ENCODE data around the gene ITK.

The ITK gene

DNA sequence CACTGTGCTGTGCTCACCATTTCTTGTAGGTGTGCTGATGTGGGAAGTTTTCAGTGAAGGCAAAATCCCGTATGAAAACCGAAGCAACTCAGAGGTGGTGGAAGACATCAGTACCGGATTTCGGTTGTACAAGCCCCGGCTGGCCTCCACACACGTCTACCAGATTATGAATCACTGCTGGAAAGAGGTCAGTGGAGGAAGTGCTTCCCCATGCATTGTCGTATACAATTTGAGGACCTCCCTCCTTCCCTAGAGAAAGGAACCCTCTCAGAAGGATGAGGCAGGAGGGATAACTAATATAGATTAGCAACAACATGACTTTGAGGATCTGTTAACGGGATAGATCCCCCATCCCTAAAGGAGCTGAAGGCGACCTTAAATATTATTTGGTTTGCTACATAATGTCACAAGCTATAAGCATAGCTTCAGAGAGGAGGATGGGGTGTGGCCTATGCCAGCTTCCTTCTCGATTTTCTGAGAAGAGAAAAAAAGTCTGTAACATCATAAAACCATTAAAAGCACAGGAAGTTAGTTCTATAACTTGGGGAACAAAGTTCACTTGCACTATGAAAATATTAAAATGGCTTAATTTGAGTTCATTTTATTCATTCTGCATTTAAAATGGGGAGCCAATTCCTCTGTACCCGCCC is 68.3 kb downstream of the ITK start:
- no peak for DNase-seq

DNA sequence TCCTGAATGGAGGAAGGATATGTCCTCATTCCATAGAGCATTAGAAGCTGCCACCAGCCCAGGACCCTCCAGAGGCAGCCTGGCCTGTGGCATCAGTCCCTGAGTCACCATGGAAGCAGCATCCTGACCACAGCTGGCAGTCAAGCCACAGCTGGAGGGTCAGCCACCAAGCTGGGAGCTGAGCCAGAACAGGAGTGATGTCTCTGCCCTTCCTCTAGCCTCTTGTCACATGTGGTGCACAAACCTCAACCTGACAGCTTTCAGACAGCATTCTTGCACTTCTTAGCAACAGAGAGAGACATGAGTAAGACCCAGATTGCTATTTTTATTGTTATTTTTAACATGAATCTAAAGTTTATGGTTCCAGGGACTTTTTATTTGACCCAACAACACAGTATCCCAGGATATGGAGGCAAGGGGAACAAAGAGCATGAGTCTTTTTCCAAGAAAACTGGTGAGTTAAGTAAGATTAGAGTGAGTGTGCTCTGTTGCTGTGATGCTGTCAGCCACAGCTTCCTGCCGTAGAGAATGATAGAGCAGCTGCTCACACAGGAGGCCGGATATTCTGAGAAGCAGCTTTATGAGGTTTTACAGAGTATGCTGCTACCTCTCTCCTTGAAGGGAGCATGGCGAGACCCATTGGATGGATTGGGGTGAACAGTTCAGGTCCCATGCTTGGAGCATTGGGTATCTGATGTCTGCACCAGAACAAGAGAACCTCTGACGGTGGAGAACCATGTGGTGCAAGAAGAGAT is 72.2 kb downstream of the ITK start:
- no peak for DNase-seq

DNA sequence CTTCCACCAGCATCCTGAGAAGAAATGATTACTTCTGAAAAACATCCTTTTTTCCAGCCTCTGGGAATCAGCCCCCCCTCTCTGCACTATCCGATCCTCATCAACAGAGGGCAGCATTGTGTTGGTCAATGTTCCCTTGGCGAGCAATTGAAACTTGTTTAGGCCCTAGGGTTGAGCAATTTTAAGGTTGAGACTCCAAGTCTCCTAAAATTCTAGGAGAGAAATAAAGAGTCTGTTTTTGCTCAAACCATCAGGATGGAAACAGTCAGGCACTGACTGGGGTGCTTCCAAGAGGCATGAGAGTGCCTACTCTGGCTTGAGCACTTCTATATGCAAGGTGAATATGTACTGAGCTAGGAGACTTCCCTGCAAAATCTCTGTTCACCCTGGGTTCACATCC is 72.9 kb downstream of the ITK start:
- DNase-seq, result no peak

GRCh38 chr5:157258450-157258849 is 77.8 kb downstream of the ITK start:
- no peak for DNase-seq

GRCh38 chr5:157259699-157260098 is 79.1 kb downstream of the ITK start:
- no peak for DNase-seq

DNA sequence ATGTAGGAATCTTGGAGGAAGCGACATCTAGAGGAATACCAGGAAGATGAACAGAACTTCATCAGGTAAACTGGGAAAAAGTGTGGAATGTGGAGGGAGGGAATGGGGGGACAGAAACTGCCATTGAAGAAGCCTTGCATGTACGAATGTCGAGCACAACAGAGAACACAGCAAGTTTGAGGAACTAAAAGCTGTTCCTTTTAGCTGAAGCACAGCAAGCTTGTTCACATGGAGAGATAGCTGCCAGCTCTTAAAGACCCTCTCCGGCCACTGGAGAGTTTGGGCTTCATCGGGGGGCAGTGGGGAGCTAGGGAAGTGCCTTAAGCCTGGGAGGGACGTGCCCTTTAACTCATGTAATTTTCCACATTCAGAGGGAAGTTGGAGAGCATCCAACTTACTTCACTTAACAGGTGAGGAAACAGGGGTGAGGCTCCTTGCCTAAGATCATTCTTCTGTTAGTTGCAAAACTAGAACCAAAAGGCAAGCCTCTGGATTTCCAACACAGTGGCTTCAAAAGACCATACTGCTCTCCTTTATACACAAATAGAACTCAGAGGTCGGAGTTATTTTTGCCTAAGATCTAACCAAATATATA is 83.0 kb downstream of the ITK start:
- no peak for DNase-seq

- DNase-seq, result peak; percentile 71
Measured at GRCh38 chr5:157265714-157266285, 85.2 kb downstream of the ITK start, which contains the start of gene CYFIP2. Gene CYFIP2, plus strand, starts transcription at chr5:157266123. Its CDS starts 19,239 bp downstream, at chr5:157285362.

DNA sequence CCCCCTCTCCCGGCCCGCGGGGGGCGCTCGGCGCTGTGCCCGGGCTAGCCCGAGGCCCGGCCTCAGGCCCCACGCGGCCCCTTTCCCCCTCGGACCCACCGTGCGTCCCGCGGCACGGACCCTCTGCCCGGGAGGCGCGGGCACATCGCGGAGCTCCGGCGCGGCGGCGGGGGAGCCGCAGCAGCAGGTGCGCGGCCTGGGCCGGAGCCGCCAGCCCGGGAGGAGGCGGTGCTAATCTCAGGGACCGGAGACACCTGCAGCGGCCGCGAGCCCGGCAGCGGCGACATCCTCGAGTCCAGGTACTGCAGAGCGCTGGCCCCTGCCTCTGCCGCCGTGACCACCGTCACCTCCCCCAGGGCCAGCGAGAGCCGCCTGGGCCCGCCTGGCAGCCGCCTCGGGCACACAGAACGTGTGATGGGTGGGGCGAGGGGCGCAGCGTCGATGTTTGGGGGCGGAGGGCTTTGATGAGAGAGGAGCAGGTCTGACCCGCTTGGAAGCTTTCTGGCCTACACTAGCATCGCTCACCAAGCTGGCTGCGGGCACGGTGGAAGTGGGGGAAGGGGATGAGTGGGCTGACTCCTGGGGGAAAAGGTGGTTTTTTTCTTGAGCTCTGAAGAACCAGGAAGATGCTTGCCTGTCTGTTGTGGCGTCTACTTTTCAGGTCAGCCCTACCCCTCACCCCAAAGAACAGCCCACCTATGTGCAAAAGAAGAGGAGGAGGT is 85.8 kb downstream of the ITK start:
- no peak for DNase-seq

- DNase-seq, result no peak
Measured at GRCh38 chr5:157267025-157267424, 86.4 kb downstream of the ITK start.

DNA sequence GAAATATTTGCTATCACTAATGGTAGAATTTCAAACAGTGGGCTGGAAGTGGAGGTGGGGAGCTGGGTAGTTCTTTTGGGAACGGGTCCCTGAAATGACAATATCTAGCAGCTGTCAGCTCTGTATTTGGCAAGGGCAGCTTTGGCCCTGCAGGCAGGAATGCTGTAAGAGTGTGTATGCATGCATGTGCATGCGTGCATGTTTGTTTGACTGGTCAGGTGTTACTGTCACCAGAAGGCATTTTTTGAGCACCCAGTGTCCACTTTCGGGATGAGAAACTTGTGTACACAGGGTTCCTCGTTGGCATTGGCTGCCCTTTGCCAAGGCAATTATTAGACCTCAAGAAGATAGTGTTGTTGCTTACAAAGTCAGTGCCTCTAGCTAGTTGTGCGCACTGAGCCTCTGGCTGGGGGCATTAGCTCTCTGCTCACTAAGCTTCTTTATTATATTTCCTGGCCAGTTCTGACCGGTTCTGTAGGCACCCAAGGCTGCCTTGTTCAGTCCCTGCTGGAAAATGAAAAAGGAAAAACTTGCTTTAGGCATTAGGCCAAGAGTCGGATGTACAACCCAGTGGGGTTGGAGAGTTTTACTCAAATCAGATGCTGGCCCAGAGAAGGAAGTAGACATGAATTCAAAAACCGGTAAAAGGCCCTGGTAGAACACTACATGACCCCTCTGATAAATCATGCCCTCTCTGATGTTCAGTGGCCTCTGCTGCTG is 87.3 kb downstream of the ITK start:
- DNase-seq, result no peak

DNA sequence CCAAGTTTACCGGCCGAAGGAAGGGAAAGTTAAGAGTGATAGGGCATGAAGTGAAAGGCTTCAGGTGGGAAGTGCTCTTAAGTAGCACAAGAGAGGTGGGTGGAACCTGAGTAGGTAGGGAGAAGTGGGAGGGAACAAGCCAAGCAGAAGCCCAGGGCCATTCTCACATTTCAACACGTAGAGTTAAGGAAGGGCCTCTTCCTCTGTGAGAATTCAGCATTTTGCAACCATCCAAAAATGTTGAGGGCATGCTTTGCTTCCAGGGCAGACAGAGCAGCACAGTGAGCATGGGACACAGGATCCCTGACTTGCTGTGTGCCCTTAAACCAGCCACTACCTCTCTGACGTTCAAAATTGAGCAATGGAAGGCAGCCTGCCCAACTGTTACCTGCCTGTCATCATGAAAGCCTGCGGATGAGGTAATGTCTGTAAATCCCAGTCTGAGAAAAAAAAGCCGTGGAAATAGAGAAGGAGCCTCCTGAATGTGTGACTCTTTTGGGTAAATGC is 88.6 kb downstream of the ITK start:
- DNase-seq, result no peak

DNA sequence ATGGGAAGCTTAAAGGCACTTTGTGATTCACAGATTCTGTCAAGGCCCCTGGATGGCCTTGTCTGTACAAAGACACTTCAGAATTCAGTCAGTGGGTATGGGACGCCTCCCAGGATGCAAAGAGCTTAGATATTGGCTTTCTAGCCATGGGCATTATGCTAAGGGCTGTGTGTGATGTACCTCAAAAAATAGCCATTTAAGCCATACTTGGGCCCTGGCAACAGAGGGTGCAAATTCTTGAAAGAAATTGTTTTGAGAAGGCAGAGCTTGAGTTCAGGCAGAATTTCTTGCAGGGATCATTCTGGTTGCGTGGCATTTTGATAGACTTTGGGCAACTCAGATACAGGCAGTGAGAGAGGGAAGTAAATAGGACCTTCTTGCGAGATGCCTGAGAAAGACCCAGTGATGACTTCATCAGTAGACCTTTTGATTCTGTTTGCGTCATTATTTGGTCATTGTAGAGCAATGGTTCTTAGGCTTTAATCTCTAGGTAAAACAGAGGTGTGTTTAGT is 89.2 kb downstream of the ITK start:
- no peak for DNase-seq

- no peak for DNase-seq
Measured at GRCh38 chr5:157270771-157271170, 90.1 kb downstream of the ITK start.

DNA sequence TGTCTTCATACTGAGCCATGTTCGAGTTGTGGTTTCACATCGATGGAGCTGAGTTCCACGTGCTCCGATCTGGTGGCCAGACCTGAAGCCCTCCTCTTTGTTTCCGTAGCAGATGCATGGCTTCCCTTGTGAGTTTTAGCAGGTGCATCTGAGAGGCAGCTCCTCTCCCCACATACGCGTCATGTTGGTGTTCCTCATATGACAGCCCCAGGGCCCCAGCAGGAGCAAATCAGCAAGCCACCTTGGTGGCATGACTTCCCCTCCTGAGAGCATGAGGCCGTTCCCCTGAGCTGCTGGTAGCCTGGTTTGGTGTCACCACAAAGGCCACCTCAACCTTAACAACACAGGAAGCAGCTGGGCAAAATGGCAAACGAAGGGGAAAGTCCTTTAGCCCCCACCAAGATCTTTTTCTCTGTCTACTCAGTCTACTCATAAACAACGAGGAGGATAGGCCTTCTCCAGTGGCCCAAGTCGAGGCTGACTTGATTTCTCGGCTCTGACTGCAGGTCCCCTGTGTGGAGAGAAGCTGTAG is 91.2 kb downstream of the ITK start:
- peak; percentile 63 for DNase-seq

DNA sequence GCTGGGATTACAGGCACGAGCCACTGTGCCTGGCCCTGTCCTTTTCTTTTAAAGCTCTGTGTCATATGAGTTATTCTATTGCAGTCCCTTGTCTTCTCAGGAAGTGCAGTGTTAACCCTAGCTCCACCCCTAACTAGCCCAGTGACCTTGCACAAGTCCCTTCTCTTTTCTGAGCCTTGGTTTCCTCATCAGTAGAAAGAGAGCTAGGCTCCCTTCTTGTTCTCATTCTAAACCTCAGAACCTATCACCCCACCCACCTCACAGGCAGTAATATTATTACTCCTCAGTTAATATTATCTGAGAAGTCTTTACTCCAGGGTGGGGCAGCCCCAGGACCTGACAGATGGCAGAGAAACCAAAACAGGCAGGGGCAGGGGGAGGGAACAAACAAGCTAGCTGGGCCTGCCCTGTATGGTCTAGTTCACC is 92.5 kb downstream of the ITK start:
- no peak for DNase-seq

DNA sequence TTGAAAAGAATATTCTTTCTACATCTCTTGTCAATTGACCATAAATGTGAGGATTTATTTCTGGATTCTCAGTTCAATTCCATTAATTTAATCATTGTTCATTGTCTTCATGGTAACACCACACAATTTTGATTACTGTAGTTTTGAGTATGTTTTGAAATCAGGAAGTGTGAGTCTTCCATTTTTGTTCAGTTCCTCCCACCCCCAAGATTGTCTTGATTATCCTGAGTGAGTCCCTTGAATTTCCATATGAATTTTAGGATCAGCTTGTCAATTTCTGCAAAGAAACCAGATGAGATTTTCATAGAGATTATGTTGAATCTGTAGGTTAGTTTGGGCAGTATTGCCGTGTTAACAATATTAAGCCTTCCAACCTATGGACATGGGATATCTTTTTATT is 94.8 kb downstream of the ITK start:
- no peak for DNase-seq

DNA sequence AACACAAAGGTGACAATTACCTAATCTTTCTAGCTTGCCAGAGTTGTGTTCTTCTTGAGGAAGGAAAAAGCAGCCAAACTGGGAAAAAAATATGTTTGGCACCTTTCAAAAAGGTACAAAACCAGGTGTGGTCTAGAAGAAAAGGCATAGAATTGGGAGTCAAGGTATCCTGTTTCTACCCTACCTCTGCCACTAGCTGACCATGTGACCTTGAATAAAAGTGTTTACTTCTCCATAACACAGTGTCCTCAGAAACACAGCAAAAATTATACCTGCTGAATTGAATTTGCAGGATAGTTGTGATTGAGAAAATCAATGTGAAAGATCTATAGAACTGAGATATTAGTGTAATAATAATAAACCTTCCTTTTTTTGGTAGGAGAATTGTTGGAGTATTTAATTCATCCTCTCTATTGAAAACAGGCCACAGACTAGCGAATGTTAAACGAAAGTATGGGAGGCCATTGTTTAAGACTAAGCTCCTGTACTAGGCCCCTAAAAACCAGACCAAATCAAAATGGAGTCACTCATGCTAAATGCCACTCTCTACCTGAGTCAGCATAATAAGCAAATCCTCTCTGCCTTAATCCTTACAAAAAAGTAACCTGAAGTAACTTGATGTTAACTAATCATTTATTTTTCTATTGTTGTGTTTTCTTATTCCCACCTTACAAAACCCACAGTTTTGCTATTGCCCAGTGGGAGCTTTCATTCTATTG is 97.8 kb downstream of the ITK start:
- DNase-seq, result no peak

DNA sequence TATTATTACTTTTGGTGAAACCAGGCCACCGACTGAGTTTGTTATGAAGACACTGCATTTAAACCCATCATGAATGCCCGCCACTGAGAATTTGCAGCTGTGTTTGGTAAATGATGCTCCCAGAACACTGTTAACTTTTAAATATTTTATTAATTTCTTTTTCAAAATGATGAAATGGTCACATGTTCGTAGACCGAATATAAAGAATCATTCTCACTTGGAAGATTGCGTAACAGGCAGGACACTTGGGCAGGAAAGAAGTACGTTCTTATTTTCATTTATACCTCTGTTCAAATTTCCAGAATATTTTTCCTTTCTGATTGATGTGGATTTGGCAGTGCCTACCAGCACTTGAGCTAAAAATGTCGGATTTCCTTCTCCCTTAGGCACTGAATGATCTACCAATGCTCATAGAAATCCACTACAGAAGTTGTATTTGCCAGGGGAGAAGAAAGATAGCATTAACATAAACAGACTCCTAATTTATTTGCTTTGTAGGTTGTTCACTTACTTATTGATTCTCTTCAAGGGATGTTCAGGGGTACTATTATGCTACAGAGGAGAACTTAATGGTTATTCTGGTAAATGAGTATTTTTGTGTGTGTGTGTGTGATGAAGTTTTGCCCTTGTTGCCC is 99.1 kb downstream of the ITK start:
- DNase-seq, result no peak

DNA sequence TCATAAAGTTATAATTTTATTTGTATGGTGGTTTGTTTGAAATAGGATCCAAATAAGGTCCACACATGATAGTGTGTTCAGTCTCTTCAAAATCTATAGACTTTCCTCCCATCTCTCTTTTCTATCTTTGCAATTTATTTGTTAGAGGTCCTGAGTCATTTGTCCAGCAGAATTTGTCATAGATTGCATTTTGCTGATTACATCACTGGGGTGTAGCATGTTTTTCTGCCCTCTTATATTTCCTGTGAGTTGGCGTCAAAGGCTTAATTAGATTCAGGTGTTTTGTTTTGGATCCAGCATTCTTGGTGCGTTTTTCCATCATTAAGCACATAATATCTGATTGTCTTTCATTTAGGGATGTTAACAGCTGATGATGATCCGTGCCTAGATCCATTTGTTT is 100.3 kb downstream of the ITK start:
- no peak for DNase-seq

DNA sequence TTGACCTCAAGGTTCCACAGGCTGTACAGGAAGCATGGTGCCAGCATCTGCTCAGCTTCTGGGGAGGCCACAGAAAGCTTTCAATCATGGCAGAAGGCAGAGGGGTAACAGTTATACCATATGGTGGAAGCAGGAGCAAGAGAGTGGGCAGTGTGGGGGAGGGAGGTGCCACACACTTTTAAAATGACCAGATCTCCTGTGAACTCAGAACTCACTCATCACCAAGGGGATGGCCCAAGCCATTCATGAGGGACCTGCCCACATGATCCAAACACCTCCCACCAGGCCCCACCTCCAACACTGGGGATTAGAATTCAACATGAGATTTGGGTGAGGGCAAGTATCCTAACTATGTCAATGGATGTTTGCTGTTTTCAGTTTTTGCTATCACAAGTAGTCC is 101.5 kb downstream of the ITK start:
- no peak for DNase-seq

DNA sequence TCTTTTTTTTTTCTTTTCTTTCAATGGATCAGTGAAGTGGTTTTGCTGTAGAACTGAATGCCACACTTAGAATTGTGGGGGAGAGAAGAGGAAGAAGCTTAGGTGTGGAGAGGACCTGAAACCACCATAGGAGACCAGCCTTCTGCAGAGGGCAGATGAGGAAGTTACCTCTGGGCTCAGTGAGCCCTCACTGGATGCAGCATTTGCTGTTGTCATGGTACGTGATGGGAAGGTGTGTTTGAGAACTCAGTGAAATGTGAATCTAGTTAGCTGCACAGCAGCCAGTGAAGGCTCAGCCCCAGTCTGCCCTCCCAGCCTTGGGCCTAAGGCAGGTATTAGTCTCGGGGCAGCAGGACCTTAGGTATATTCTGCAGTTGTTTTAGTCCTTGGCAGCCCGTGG is 102.8 kb downstream of the ITK start:
- no peak for DNase-seq

Measured in activated T-cell treated with anti-CD3 and anti-CD28 coated beads for 4 hours (primary cell).